Gastroesophageal sphincter (tissue), 4 donors: ENCODE results near the gene IRF8. TPM values are rescaled to one million over a fixed set of nuclear protein-coding genes. Genes with fewer than 3 reads are reported as not detected.

Experiments
- ATAC-seq: fragments of 150-250 bp; one replicate; pipeline ENCODE4 v1.9.1; 2016; ENCODE audit warnings: mild to moderate bottlenecking, moderate library complexity
- H3K27ac ChIP-seq, 4 donors: fragments of 200-600 bp; sonication (generic) in 3 of 4; 1 replicate in 3 of 4; 2 replicates in 1 of 4; pipeline ENCODE4 v1.5.1; 2016 to 2019
- H3K27me3 ChIP-seq: fragments of 200-600 bp; sonication (generic); one replicate; pipeline ENCODE4 v1.5.1; 2019
- H3K36me3 ChIP-seq, 2 donors: fragments of 200-600 bp; sonication (generic); one replicate each; pipeline ENCODE4 v1.5.1; 2019; ENCODE audit warnings: control low read depth in 1 of 2
- H3K4me1 ChIP-seq, 3 donors: fragments of 200-600 bp; sonication (generic); 1 replicate in 2 of 3; 2 replicates in 1 of 3; pipeline ENCODE4 v1.5.1; 2016 to 2019; ENCODE audit warnings: control low read depth in 2 of 3
- H3K4me3 ChIP-seq, 2 donors: fragments of 200-600 bp; sonication (generic); one replicate each; pipeline ENCODE4 v1.5.1; 2019; ENCODE audit warnings: mild to moderate bottlenecking in 1 of 2, moderate library complexity in 1 of 2
- H3K9me3 ChIP-seq, 3 donors: fragments of 200-600 bp; sonication (generic); one replicate each; pipeline ENCODE4 v1.5.1; 2017 to 2019; ENCODE audit warnings: control low read depth in 2 of 3
- EP300 ChIP-seq: sonication (generic); formaldehyde crosslinking; IDR thresholded peaks from one replicate; pipeline ENCODE4 v1.6.1; 2017; ENCODE audit warnings: antibody characterized with exemption, mild to moderate bottlenecking
- POLR2A ChIP-seq, 2 donors: fragments of 450-650 bp; IDR thresholded peaks; one replicate each; pipeline ENCODE4 v1.6.1; 2017; ENCODE audit warnings: antibody characterized with exemption in 2 of 2, mild to moderate bottlenecking in 2 of 2, moderate library complexity in 1 of 2
- POLR2AphosphoS5 ChIP-seq: sonication (generic); formaldehyde crosslinking; IDR thresholded peaks from one replicate; pipeline ENCODE4 v1.6.1; 2017; ENCODE audit warnings: antibody characterized with exemption
- WGBS, 2 donors: methylation state at CpG; one replicate each; pipeline ENCODE4 v1.1.5; 2018; ENCODE audit warnings: low coverage in 1 of 2; 5-methylcytosine and 5-hydroxymethylcytosine counted together
- total RNA-seq, 4 donors: library from RNA; depleted of rRNA; stranded (reverse); fragments of >200 nt; gene quantifications; one replicate each; pipeline ENCODE4 v1.1.0, GENCODE V29; 2016
- TF ChIP-seq, protein P1 (sequence below), 4 experiments: fragments of 200-600 bp in 2 of 4; fragments of 450-650 bp in 2 of 4; sonication (generic) in 1 of 4; IDR thresholded peaks; one replicate each; pipeline ENCODE4 v1.5.1; 2017 to 2019; ENCODE audit warnings: antibody characterized with exemption in 4 of 4, mild to moderate bottlenecking in 2 of 4, moderate library complexity in 2 of 4

IRF8 gene
- total RNA-seq, 4 donors from 2014 or later: 2.4 to 13.8 (median 9.0) TPM

- TF ChIP-seq EP300 (no peak), POLR2A (IDR thresholded peaks at IDR 0.05) (no peak), POLR2AphosphoS5 (no peak)
- TF ChIP-seq, protein P1, sequence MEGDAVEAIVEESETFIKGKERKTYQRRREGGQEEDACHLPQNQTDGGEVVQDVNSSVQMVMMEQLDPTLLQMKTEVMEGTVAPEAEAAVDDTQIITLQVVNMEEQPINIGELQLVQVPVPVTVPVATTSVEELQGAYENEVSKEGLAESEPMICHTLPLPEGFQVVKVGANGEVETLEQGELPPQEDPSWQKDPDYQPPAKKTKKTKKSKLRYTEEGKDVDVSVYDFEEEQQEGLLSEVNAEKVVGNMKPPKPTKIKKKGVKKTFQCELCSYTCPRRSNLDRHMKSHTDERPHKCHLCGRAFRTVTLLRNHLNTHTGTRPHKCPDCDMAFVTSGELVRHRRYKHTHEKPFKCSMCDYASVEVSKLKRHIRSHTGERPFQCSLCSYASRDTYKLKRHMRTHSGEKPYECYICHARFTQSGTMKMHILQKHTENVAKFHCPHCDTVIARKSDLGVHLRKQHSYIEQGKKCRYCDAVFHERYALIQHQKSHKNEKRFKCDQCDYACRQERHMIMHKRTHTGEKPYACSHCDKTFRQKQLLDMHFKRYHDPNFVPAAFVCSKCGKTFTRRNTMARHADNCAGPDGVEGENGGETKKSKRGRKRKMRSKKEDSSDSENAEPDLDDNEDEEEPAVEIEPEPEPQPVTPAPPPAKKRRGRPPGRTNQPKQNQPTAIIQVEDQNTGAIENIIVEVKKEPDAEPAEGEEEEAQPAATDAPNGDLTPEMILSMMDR (IDR thresholded peaks at IDR 0.05): no peak
- Histone ChIP-seq H3K27ac (no peak overlapping the region), H3K27me3 (no peaks in the 10 kb centered on the region), H3K4me1 (peaks cover 0 to 3% (median 0%) of the 10 kb centered on the region in 3 donors), H3K9me3 (no peaks in the 10 kb centered on the region), H3K36me3 (no peaks in the 10 kb centered on the region), H3K4me3 (no peak overlapping the region)
- WGBS, 2 donors: 33 to 79% methylated on average over 1 to 5 of the region's 5 CpGs
- no peak for ATAC-seq
Observed at GRCh38 chr16:85878407-85878806, 20.6 kb upstream of the IRF8 start.

- Histone ChIP-seq H3K9me3 (no peaks in the 10 kb centered on the region), H3K4me1 (no peaks in the 10 kb centered on the region), H3K36me3 (no peaks in the 10 kb centered on the region), H3K27me3 (no peaks in the 10 kb centered on the region), H3K4me3 (no peak overlapping the region), H3K27ac (no peak overlapping the region)
- TF ChIP-seq POLR2AphosphoS5 (no peak), EP300 (no peak), POLR2A (IDR thresholded peaks at IDR 0.05) (no peak)
- TF ChIP-seq, protein P1 (IDR thresholded peaks at IDR 0.05): no peak
- WGBS, 2 donors: 41 to 63% methylated on average over 2 of the region's 5 CpGs
- ATAC-seq: no peak
Observed at GRCh38 chr16:85878875-85879274, 20.1 kb upstream of the IRF8 start.

- no peak overlapping the region for H3K4me3 ChIP-seq
- ATAC-seq: no peak
- H3K9me3 ChIP-seq: no peaks in the 10 kb centered on the region
- H3K27me3 ChIP-seq: peaks cover under 1% of the 10 kb centered on the region
- no peak overlapping the region for H3K27ac ChIP-seq
- 76 to 96% methylated on average over 3 to 6 of the region's 6 CpGs for WGBS, 2 donors
- H3K36me3 ChIP-seq: no peaks in the 10 kb centered on the region
- no peak for TF ChIP-seq POLR2AphosphoS5
- H3K4me1 ChIP-seq: no peaks in the 10 kb centered on the region
Observed at GRCh38 chr16:85879549-85879948, 19.4 kb upstream of the IRF8 start.

GRCh38 chr16:85879975-85880831, 18.8 kb upstream of the IRF8 start:
- Histone ChIP-seq H3K4me1 (no peaks in the 10 kb centered on the region), H3K27me3 (peaks cover 7% of the 10 kb centered on the region), H3K27ac (no peak overlapping the region), H3K4me3 (no peak overlapping the region), H3K9me3 (no peaks in the 10 kb centered on the region), H3K36me3 (no peaks in the 10 kb centered on the region)
- 90% methylated on average over 2 to 3 of the region's 3 CpGs for WGBS, 2 donors
- no peak for ATAC-seq
- TF ChIP-seq, protein P1 (IDR thresholded peaks at IDR 0.05): no peak
- TF ChIP-seq POLR2A (IDR thresholded peaks at IDR 0.05) (no peak), EP300 (no peak), POLR2AphosphoS5 (no peak)

- no peak for TF ChIP-seq POLR2AphosphoS5
- TF ChIP-seq POLR2A (IDR thresholded peaks at IDR 0.05): no peak
- TF ChIP-seq EP300: no peak
- TF ChIP-seq, protein P1 (IDR thresholded peaks at IDR 0.05): no peak
- Histone ChIP-seq H3K36me3 (no peaks in the 10 kb centered on the region), H3K4me1 (no peaks in the 10 kb centered on the region), H3K4me3 (no peak overlapping the region), H3K27me3 (peaks cover 14% of the 10 kb centered on the region), H3K27ac (no peak overlapping the region), H3K9me3 (no peaks in the 10 kb centered on the region)
- WGBS, 2 donors: no CpG with 5 or more reads among the region's 3 CpGs
- no peak for ATAC-seq
Observed at GRCh38 chr16:85880861-85881260, 18.1 kb upstream of the IRF8 start.
